Lower lobe of right lung (tissue), 2 donors: Measurements from ENCODE around the gene CDC37L1. TPM values are rescaled to one million over a fixed set of nuclear protein-coding genes. Genes with fewer than 3 reads are reported as not detected.

Experiments
- ATAC-seq, 2 donors: fragments of 200-7000 bp; cut with Tn5 transposase; one replicate each; pipeline ENCODE4 v1.9.1; 2020 to 2022; ENCODE audit warnings: mild to moderate bottlenecking in 2 of 2, moderate library complexity in 2 of 2
- DNase-seq: peaks from one replicate; pipeline ENCODE4 v3.0.0-alpha.2; 2020
- H3K27ac ChIP-seq: fragments of 200-600 bp; one replicate; pipeline ENCODE4 v1.8.0; 2022
- H3K27me3 ChIP-seq: fragments of 200-600 bp; one replicate; pipeline ENCODE4 v1.8.0; 2022; ENCODE audit warnings: low read depth
- H3K36me3 ChIP-seq: fragments of 200-600 bp; one replicate; pipeline ENCODE4 v1.8.0; 2022; ENCODE audit warnings: mild to moderate bottlenecking
- H3K4me1 ChIP-seq: fragments of 200-600 bp; one replicate; pipeline ENCODE4 v1.8.0; 2022
- H3K4me3 ChIP-seq: fragments of 200-600 bp; one replicate; pipeline ENCODE4 v1.8.0; 2022; ENCODE audit warnings: mild to moderate bottlenecking
- H3K9me3 ChIP-seq: fragments of 200-600 bp; one replicate; pipeline ENCODE4 v1.8.0; 2022
- CTCF ChIP-seq: fragments of 200-600 bp; IDR thresholded peaks from one replicate; pipeline ENCODE4 v1.8.0; 2022; ENCODE audit warnings: antibody characterized with exemption, mild to moderate bottlenecking
- intact Hi-C: fragments of 100-400 bp; cut with DNase I; formaldehyde crosslinking; loops from one replicate; pipeline ENCODE4 v1.11.0; 2022
- long read RNA-seq: library from polyadenylated mRNA; unstranded; transcript quantifications from one replicate; pipeline ENCODE4 v2.0.0, GENCODE V29; 2021
- total RNA-seq: library from RNA; stranded (reverse); fragmentation: NEBNext Ultra II Directional; extraction: Animal tissue kit (Norgen Biotek cat#: 25700); gene quantifications from one replicate; pipeline ENCODE4 v1.2.1, GENCODE V29; 2021
- donor health status: DM: no; HTN: yes; CAD: no; lungs with severe emphysema.

CDC37L1 gene
- total RNA-seq: 14.3 TPM
- long read RNA-seq, transcript CDC37L1-201 (7 exons, 3,502 nt): major isoform, 16 of 19 reads
- long read RNA-seq, partial matches to known transcripts: 2 of 19 reads
- long read RNA-seq, other reads (novel, unspliced or antisense): 1 of 19 reads

GRCh38 chr9:4679268-4680172 lies at the start of gene CDC37L1:
TSS of gene CDC37L1 (plus strand) at chr9:4679569. CDS start at chr9:4679768, 199 bp downstream.
- Histone ChIP-seq H3K4me3 (peak within 1 kb of the TSS; percentile 81), H3K36me3 (no peaks in the 10 kb centered on the region), H3K4me1 (peaks cover 21% of the 10 kb centered on the region), H3K27ac (peak within 1 kb of the TSS; percentile 96), H3K9me3 (no peaks in the 10 kb centered on the region), H3K27me3 (no peaks in the 10 kb centered on the region)
- DNase-seq (peak; percentile 98), ATAC-seq (peak; percentile 99 to 100)
- TF ChIP-seq CTCF: peak; percentile 83
- intact Hi-C loops: loop anchor here (10.0 kb wide), 1 partner anchor 55 kb away; no protein-coding TSS in a partner anchor

GRCh38 chr9:4630836-4631235 lies 48.5 kb upstream of the CDC37L1 start:
- no peak for TF ChIP-seq CTCF
- Histone ChIP-seq H3K4me1 (no peaks in the 10 kb centered on the region), H3K4me3 (no peak overlapping the region), H3K9me3 (no peaks in the 10 kb centered on the region), H3K27me3 (no peaks in the 10 kb centered on the region), H3K36me3 (peaks cover 6% of the 10 kb centered on the region), H3K27ac (no peak overlapping the region)
- ATAC-seq (no peak), DNase-seq (no peak)
- intact Hi-C loops: loop anchor here (10.0 kb wide), 1 partner anchor 236 kb away; no protein-coding TSS in a partner anchor

GRCh38 chr9:4638968-4639367 lies 40.4 kb upstream of the CDC37L1 start:
- peaks cover 4% of the 10 kb centered on the region for H3K36me3 ChIP-seq
- no peaks in the 10 kb centered on the region for H3K27me3 ChIP-seq
- intact Hi-C loops: loop anchor here (10.0 kb wide), 1 partner anchor 244 kb away; no protein-coding TSS in a partner anchor
- ATAC-seq (no peak), DNase-seq (no peak)
- no peaks in the 10 kb centered on the region for H3K4me1 ChIP-seq
- no peak for TF ChIP-seq CTCF
- H3K4me3 ChIP-seq: no peak overlapping the region
- H3K27ac ChIP-seq: no peak overlapping the region
- no peaks in the 10 kb centered on the region for H3K9me3 ChIP-seq

- Histone ChIP-seq H3K27ac (no peak overlapping the region), H3K4me1 (no peaks in the 10 kb centered on the region), H3K36me3 (peaks cover 4% of the 10 kb centered on the region), H3K27me3 (no peaks in the 10 kb centered on the region), H3K9me3 (no peaks in the 10 kb centered on the region), H3K4me3 (no peak overlapping the region)
- intact Hi-C loops: loop anchor here (10.0 kb wide), 1 partner anchor 245 kb away; no protein-coding TSS in a partner anchor
- no peak for TF ChIP-seq CTCF
- ATAC-seq (no peak), DNase-seq (no peak)
Measured at GRCh38 chr9:4639420-4639819, 39.9 kb upstream of the CDC37L1 start.

GRCh38 chr9:4640027-4640426 lies 39.3 kb upstream of the CDC37L1 start:
- TF ChIP-seq CTCF: peak; percentile 51
- Histone ChIP-seq H3K27ac (no peak overlapping the region), H3K36me3 (peaks cover 4% of the 10 kb centered on the region), H3K9me3 (no peaks in the 10 kb centered on the region), H3K4me1 (no peaks in the 10 kb centered on the region), H3K27me3 (no peaks in the 10 kb centered on the region), H3K4me3 (no peak overlapping the region)
- DNase-seq (no peak), ATAC-seq (peak in 1 of 2 donors; percentile 33)
- intact Hi-C loops: no loop called here
